ENCODE measurements around the gene RPL12.

RPL12 gene

DNA sequence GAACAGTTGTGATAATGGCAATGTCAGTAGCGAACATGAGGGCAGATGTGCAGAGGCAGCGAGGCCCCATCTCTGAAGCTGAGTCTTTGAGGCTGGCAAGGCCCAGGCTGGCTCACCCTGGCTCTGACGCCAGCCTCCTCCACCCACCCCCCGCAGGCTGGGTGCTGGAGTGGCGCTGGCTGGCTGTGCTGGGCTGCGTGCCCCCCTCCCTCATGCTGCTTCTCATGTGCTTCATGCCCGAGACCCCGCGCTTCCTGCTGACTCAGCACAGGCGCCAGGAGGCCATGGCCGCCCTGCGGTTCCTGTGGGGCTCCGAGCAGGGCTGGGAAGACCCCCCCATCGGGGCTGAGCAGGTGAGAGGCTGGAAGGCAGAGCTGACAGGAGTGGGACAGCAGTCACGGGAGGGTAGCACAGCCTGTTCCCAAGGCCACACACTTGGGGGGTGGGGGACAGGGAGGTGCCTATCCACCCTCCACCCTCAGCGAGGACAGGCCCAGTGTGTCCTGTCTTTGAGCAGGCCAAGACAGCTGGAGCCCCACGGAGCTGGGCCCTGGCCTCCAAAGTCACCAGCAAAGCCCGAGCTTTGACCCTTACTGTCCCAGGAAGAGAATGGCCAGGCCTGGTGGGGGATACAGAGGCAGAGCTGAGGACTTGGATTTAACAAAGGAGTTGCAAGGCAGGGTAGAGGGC lies 48.7 kb downstream of the RPL12 start:
- FAIRE-seq: no peak
- no peak for TF ChIP-seq POU2F2 (IDR thresholded peaks at IDR 0.05; ENCODE audit: low read depth, low read length)
- TF ChIP-seq POLR2AphosphoS5 (IDR thresholded peaks at IDR 0.05; ENCODE audit: low read depth, low read length): no peak
- no peak for TF ChIP-seq TAF1 (IDR thresholded peaks at IDR 0.05; ENCODE audit: low read depth, low read length)
- TF ChIP-seq PAX5 (IDR thresholded peaks at IDR 0.05; ENCODE audit: insufficient read depth, low read length, severe bottlenecking): no peak
- no peak for TF ChIP-seq POLR2A (IDR thresholded peaks at IDR 0.05; ENCODE audit: low read depth, low read length)
- TF ChIP-seq SPI1 (IDR thresholded peaks at IDR 0.05; ENCODE audit: low read depth, low read length): no peak
- no peak for DNase-seq (ENCODE audit: insufficient read length, low spot score)

DNA sequence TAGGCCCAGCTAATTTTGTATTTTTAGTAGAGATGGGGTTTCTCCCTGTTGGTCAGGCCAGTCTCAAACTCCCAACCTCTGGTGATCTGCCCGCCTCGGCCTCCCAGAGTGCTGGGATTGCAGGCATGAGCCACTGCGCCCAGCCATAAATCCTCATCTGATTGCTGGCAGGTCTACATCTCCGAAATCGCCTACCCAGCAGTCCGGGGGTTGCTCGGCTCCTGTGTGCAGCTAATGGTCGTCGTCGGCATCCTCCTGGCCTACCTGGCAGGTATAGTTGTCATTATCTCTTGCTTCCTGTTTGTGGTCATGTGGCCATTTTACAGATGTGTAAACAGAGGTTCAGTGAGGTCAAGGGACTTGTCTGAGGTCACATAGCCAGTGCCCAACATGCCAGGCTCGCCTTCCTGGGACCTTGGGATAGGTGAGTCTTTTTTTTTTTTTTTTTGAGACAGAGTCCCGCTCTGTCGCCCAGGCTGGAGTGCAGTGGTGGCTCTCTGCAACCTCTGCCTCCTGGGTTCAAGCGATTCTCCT lies 51.4 kb downstream of the RPL12 start:
- no peak for TF ChIP-seq POU2F2 (IDR thresholded peaks at IDR 0.05; ENCODE audit: low read depth, low read length)
- no peak for TF ChIP-seq TAF1 (IDR thresholded peaks at IDR 0.05; ENCODE audit: low read depth, low read length)
- no peak for TF ChIP-seq POLR2AphosphoS5 (IDR thresholded peaks at IDR 0.05; ENCODE audit: low read depth, low read length)
- no peak for TF ChIP-seq POLR2A (IDR thresholded peaks at IDR 0.05; ENCODE audit: low read depth, low read length)
- no peak for TF ChIP-seq PAX5 (IDR thresholded peaks at IDR 0.05; ENCODE audit: insufficient read depth, low read length, severe bottlenecking)
- TF ChIP-seq SPI1 (IDR thresholded peaks at IDR 0.05; ENCODE audit: low read depth, low read length): no peak
- no peak for DNase-seq (ENCODE audit: insufficient read length, low spot score)
- no peak for FAIRE-seq

DNA sequence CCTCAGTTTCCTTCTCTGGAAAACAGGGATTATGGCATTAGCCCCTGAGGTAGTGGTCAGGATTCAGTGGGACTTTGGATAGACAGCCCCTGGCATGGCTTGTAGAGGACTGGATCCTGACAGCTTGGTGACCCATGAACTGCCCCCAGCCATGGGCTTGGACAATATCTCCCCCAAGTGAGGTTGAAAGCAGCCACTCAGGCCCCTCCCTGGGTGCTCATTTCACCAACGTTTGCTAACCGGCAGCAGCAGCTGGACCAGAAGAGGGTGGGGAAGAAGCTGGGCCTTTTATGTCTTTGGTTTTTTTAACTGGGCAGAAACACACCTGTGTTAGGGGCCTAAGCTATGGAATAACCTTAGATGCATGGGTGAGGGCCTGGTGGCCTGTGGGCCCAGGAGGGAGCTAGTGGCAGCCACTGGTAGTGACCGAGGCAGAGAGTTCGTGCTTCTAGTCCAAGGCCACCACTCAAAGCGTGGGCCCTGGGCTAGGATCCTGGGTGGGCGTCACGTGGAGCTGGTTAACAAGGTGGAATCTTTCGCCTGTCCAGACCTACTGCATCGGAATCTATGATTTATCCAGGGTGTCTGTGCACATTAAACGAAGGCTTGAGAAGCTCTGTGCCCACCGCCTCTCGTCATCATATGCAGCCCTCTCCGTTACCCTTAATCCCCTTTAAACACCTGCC lies 52.3 kb downstream of the RPL12 start:
- DNase-seq (ENCODE audit: insufficient read length, low spot score) (no peak), FAIRE-seq (no peak)
- no peak for TF ChIP-seq TAF1 (IDR thresholded peaks at IDR 0.05; ENCODE audit: low read depth, low read length)
- TF ChIP-seq POU2F2 (IDR thresholded peaks at IDR 0.05; ENCODE audit: low read depth, low read length): no peak
- no peak for TF ChIP-seq POLR2A (IDR thresholded peaks at IDR 0.05; ENCODE audit: low read depth, low read length)
- TF ChIP-seq SPI1 (IDR thresholded peaks at IDR 0.05; ENCODE audit: low read depth, low read length): no peak
- no peak for TF ChIP-seq PAX5 (IDR thresholded peaks at IDR 0.05; ENCODE audit: insufficient read depth, low read length, severe bottlenecking)

DNA sequence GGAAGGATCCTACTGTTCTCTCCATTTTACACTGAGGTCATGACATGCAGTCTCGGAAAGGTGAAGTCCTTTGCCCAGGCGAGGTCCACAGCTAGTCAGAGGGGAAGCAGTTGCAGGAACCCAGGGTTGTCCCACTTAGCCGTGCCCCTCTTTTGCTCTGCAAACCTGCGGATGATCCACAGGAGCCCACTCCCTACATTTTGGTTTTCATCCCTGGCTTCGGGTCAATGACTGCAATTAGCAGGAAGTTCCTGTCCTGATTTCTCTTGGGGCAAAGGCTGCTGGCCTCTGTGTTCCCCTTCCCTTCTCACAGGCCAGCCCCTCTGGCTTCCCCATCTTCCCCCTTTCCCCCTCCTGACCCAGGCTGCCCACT lies 52.9 kb downstream of the RPL12 start:
- no peak for TF ChIP-seq POLR2A (IDR thresholded peaks at IDR 0.05; ENCODE audit: low read depth, low read length)
- TF ChIP-seq TAF1 (IDR thresholded peaks at IDR 0.05; ENCODE audit: low read depth, low read length): no peak
- no peak for TF ChIP-seq POLR2AphosphoS5 (IDR thresholded peaks at IDR 0.05; ENCODE audit: low read depth, low read length)
- no peak for TF ChIP-seq PAX5 (IDR thresholded peaks at IDR 0.05; ENCODE audit: insufficient read depth, low read length, severe bottlenecking)
- no peak for TF ChIP-seq POU2F2 (IDR thresholded peaks at IDR 0.05; ENCODE audit: low read depth, low read length)
- TF ChIP-seq SPI1 (IDR thresholded peaks at IDR 0.05; ENCODE audit: low read depth, low read length): no peak
- FAIRE-seq: no peak

More for the DNA sequence above, 52.9 kb downstream of the RPL12 start:
- no peak for DNase-seq (ENCODE audit: insufficient read length, low spot score)
